ENCODE measurements around the gene OR5AN1. TPM values are rescaled to one million over a fixed set of nuclear protein-coding genes. Genes with fewer than 3 reads are reported as not detected.
"Not testable (repeated sequence)": the region's sequence is repeated elsewhere in the genome, so short reads cannot be mapped to it uniquely, and the experiment has no call there.

Gene OR5AN1
- not detected in 2 replicates for total RNA-seq (2014; rRNA removed; shearing (Covaris generic))

DNA sequence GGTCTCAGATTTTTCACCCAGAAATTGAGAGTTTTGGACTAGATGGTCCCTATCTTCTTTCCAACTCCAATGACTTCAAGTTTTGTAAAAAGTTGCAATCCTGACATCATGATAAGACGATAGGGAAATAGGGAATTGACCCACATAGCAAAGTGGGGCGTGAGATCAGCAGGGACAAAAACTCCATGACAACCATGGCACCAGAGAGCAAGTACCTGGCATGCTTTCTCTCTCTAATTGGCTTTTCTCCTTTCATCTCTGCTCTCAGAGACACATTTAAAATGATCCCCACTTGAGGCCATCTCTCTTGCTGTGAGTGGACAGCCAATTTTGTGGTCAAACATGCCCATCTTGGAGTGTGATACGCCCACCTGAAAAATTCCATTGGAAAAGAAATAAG, at the start of gene OR5AN1:
OR5AN1 (plus strand) TSS at position 301 of the 400 bp plus-strand sequence. CDS start 5,564 bp downstream, outside the sequence.
- no peak for DNase-seq (ENCODE audit: low spot score)
- in situ Hi-C loops (cut with HindIII; ENCODE audit: low sequenced_read_pairs), result no loop called here

GRCh38 chr11:59335001-59335400, 23.7 kb upstream of the OR5AN1 start:
- in situ Hi-C loops (cut with HindIII; ENCODE audit: low sequenced_read_pairs), result no loop called here
- DNase-seq (ENCODE audit: low spot score), result no peak

- DNase-seq (ENCODE audit: low spot score), result no peak
- in situ Hi-C loops (cut with HindIII; ENCODE audit: low sequenced_read_pairs), result no loop called here
Observed at GRCh38 chr11:59336176-59336575, 22.5 kb upstream of the OR5AN1 start.

GRCh38 chr11:59336931-59337330, 21.8 kb upstream of the OR5AN1 start:
- no peak for DNase-seq (ENCODE audit: low spot score)
- in situ Hi-C loops (cut with HindIII; ENCODE audit: low sequenced_read_pairs), result no loop called here

DNA sequence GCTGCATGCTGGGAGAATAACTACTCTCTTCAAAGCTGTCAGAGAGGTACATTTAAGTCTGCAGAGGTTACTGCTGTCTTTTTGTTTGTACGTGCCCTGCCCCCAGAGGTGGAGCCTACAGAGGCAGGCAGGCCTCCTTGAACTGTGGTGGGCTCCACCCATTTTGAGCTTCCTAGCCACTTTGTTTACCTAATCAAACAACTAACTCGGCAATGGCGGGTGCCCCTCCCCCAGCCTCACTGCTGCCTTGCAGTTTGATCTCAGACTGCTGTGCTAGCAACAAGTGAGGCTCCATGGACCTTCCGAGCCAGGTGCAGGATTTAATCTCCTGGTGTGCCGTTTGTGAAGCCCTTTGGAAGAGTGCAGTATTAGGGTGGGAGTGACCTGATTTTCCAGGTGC, 9.0 kb upstream of the OR5AN1 start:
- in situ Hi-C loops (cut with HindIII; ENCODE audit: low sequenced_read_pairs); DNase-seq (ENCODE audit: low spot score): not testable (repeated sequence)

- in situ Hi-C loops (cut with HindIII; ENCODE audit: low sequenced_read_pairs), result no loop called here
- DNase-seq (ENCODE audit: low spot score), result no peak
Observed at GRCh38 chr11:59355226-59355625, 3.5 kb upstream of the OR5AN1 start.

DNA sequence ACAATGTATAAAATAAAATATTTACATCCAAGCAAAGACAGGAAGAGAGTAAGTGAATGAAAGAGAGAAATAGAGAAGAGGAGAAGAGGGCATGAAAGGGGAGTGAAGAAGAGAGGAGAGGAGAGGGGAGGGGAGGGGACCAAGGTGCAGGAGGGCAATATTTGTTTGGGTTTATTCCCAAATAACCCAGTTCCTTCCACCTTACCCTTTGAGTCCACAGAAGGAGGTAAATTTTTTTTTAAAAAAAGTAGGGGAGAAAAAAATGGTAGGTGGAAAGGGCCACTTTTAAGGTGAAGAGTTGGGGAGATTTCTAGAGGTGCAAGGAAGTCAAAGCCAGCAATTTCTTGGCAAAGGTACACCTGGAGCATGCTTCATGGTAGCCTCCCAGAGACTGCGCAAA, 2.1 kb upstream of the OR5AN1 start:
- DNase-seq (ENCODE audit: low spot score), result no peak
- in situ Hi-C loops (cut with HindIII; ENCODE audit: low sequenced_read_pairs), result no loop called here

DNA sequence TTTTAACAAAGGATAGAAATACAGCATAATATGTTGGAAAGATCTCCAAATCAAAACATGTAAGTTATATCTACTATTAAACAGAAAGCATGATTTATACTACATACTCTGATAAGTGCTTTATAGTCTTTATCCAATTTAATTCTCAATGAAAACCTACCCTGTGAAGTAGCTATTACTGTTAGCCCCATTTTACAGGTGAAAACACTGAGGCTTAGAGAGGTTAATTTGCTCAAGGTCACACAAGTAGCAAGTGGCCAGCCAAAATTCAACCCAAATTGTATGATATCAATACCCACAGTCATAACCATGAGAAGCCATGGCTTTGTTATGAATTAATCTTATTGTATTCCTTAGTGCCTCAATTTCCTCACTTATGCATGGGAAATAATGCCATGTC, 675 bp upstream of the OR5AN1 start:
- DNase-seq (ENCODE audit: low spot score), result no peak
- in situ Hi-C loops (cut with HindIII; ENCODE audit: low sequenced_read_pairs), result no loop called here

DNA sequence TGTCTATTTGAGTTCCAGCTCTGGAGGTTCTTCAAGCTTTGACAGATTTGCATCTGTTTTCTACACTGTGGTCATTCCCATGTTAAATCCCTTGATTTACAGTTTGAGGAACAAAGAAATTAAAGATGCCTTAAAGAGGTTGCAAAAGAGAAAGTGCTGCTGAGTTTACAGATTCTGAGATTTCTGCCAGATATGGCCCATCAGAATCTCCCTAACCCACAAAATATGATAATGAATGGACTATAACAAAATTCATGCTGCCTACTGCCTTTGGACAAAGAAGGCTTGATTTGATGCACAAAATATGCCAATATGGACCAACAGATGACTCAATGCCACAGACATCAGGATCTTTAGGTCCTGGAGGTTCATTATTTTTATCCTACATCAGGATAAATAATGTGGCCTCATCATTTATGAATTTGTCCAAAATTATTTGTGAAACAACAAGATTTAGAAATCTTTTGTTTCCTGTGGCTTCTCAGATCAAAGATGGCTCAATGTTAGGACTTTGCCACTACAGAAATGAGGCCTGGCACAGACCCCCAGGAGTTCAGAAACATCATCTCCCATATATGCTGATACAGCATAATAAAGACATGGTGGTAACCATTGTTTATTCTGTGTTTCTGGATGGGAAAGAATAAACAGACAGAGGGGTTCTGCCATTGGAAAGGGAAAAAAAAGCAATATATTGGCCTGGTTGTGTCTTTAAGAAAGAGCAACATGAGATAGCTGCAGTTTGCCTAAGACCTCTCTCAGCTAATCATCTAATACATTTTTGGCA, 6.7 kb downstream of the OR5AN1 start:
- in situ Hi-C loops (cut with HindIII; ENCODE audit: low sequenced_read_pairs), result no loop called here
- DNase-seq (ENCODE audit: low spot score), result no peak

GRCh38 chr11:59368238-59369022, 9.7 kb downstream of the OR5AN1 start:
- in situ Hi-C loops (cut with HindIII; ENCODE audit: low sequenced_read_pairs), result no loop called here
- DNase-seq (ENCODE audit: low spot score), result no peak

- DNase-seq (ENCODE audit: low spot score); in situ Hi-C loops (cut with HindIII; ENCODE audit: low sequenced_read_pairs): not testable (repeated sequence)
Observed at GRCh38 chr11:59372324-59372723, 13.6 kb downstream of the OR5AN1 start.

GRCh38 chr11:59380263-59381059, 21.8 kb downstream of the OR5AN1 start:
- DNase-seq (ENCODE audit: low spot score), result no peak

DNA sequence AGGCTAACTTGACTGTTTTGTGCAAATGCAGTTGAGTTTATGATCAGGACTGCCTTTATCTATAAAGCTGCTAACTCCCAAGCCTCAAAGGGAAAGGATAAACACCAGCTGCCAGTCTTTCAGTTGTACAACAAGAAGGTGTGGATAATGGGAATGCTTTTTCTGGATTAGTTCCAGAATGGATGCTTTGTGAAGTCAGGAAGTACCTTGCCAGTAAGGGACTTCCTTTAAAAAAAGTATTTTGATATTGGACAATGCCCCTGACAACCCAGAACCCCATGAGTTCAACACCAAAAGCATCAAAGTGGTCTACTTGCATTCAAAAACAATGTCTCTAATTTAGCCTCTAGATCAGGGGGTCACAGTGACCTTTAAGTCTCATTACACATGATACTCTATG, 35.5 kb downstream of the OR5AN1 start:
- in situ Hi-C loops (cut with HindIII; ENCODE audit: low sequenced_read_pairs), result no loop called here
- DNase-seq (ENCODE audit: low spot score), result no peak

More at GRCh38 chr11:59380263-59381059, 21.8 kb downstream of the OR5AN1 start:
- in situ Hi-C loops (cut with HindIII; ENCODE audit: low sequenced_read_pairs), result no loop called here

GRCh38 chr11:59400461-59401261, 42.0 kb downstream of the OR5AN1 start:
- no peak for DNase-seq (ENCODE audit: low spot score)
- in situ Hi-C loops (cut with HindIII; ENCODE audit: low sequenced_read_pairs), result no loop called here

- in situ Hi-C loops (cut with HindIII; ENCODE audit: low sequenced_read_pairs), result no loop called here
- DNase-seq (ENCODE audit: low spot score), result no peak
Observed at GRCh38 chr11:59401262-59401552, 42.5 kb downstream of the OR5AN1 start.

DNA sequence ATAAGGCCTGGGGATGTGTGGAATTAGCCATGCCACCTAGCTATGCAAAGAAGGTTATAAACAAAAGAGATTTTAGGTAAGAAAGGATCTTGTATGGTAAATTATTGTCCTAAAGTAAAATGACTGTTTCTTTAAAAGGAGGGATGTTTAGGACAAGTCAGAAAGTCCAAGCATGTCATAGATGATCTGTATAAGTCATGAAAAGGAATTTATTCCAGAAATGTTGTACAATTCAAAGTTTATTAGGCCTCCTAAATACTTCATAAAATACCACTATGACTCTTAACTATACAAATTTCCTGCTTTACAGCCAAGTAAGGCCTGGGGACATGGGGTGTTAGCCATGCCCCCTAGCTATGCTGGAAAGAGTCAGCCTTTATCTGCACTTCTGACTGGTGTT, 44.9 kb downstream of the OR5AN1 start:
- DNase-seq (ENCODE audit: low spot score), result no peak
- in situ Hi-C loops (cut with HindIII; ENCODE audit: low sequenced_read_pairs), result no loop called here

DNA sequence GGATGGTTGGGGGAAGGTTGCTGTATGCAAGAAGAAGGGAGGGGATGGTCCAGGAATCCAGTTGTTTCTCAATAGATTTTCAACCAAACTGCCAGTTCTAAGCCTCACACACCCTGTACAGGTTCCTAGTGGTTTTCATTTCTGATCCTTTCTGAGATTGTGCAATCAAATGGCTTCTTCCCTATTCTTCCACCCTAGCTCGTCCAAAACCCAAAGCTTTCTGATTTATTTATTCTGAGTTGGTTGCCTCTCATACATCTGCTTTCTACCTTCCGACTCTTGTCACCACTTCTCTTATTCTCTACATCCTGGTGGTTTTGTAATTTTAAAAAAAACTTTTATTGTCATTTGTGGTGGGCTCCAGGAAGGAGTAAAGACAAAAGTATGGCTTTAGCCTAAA, 55.0 kb downstream of the OR5AN1 start:
- in situ Hi-C loops (cut with HindIII; ENCODE audit: low sequenced_read_pairs), result no loop called here
- no peak for DNase-seq (ENCODE audit: low spot score)

DNA sequence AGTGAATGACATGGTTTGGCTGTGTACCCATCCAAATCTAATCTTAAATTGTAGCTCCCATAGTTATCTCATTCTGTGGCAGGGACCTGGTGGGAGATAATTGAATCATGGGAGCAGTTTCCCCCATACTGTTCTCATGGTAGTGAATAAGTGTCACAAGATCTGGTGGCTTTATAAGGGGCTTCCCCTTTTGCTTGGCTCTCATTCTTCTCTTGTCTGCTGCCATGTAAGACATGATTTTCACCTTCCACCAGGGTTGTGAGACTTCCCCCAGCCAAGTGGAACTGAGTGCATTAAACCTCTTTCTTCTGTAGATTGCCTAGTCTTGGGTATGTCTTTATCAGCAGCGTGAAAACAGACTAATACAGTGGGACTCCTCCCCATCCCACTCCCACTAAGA, 56.4 kb downstream of the OR5AN1 start:
- in situ Hi-C loops (cut with HindIII; ENCODE audit: low sequenced_read_pairs), result no loop called here

DNA sequence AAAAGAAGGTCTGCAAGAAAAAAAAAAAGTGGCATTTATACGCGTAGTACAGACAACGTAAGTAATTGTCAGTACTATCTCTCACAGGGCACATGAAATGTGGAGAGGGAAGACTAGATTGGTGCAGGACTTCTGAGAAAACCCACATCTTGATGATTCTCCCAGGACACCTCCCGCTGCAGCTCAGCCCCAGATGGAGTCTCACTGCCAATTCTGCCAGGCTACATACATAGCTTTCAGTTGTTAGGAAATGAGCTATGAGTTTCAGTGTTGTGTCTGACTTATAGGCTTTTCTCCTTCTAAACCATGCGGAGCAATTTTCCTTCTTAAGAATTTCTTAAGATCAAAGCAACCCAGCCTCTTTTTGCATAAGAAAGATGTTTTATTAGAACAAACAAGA, 57.9 kb downstream of the OR5AN1 start:
- DNase-seq (ENCODE audit: low spot score), result peak; percentile 11
- in situ Hi-C loops (cut with HindIII; ENCODE audit: low sequenced_read_pairs), result no loop called here

More for the DNA sequence above, 56.4 kb downstream of the OR5AN1 start:
- no peak for DNase-seq (ENCODE audit: low spot score)

Measured in G401 (cell line).